Stimulated activated memory B cell treated with anti-CD40 and anti-IgM and Interleukin-4, amounts not matched to agents 10 μg/mL and 1 μg/mL and 100 μg/mL, for 72 hours (primary cell): ENCODE results near the gene NXPH1.

ENCODE experiments used
- ATAC-seq: fragments of 150-1000 bp; cut with Tn5 transposase; 2 replicates; pipeline ENCODE4 v1.10.0; 2021
- H3K27ac Mint-ChIP-seq: one replicate; pipeline ENCODE4 v1.8.0; 2022; ENCODE audit warnings: mild to moderate bottlenecking, mixed read lengths
- H3K27me3 Mint-ChIP-seq: one replicate; pipeline ENCODE4 v1.8.0; 2022; ENCODE audit warnings: mixed read lengths
- H3K36me3 Mint-ChIP-seq: one replicate; pipeline ENCODE4 v1.8.0; 2022; ENCODE audit warnings: mixed read lengths
- H3K4me1 Mint-ChIP-seq: one replicate; pipeline ENCODE4 v1.8.0; 2022; ENCODE audit warnings: mixed read lengths
- H3K4me3 Mint-ChIP-seq: one replicate; pipeline ENCODE4 v1.8.0; 2022; ENCODE audit warnings: mild to moderate bottlenecking, moderate library complexity, mixed read lengths
- H3K9me3 Mint-ChIP-seq: one replicate; pipeline ENCODE4 v1.8.0; 2022; ENCODE audit warnings: mixed read lengths

Gene NXPH1

GRCh38 chr7:8433477-8434289, at the start of gene NXPH1:
Gene NXPH1, plus strand, starts transcription at chr7:8433609.
- H3K4me1 Mint-ChIP-seq, result peaks cover 28% of the 10 kb centered on the region
- peak; percentile 17 for ATAC-seq
- no peak within 1 kb of the TSS for H3K27ac Mint-ChIP-seq
- H3K4me3 Mint-ChIP-seq, result peak within 1 kb of the TSS; percentile 27
- H3K27me3 Mint-ChIP-seq, result peaks cover 56% of the 10 kb centered on the region
- no peaks in the 10 kb centered on the region for H3K9me3 Mint-ChIP-seq
- peaks cover 6% of the 10 kb centered on the region for H3K36me3 Mint-ChIP-seq

- H3K4me1 Mint-ChIP-seq, result no peaks in the 10 kb centered on the region
- no peaks in the 10 kb centered on the region for H3K9me3 Mint-ChIP-seq
- no peak overlapping the region for H3K27ac Mint-ChIP-seq
- no peak for ATAC-seq
- no peaks in the 10 kb centered on the region for H3K36me3 Mint-ChIP-seq
- H3K4me3 Mint-ChIP-seq, result no peak overlapping the region
- H3K27me3 Mint-ChIP-seq, result peaks cover 23% of the 10 kb centered on the region
Observed at GRCh38 chr7:8384901-8385300, 48.5 kb upstream of the NXPH1 start.

GRCh38 chr7:8386926-8387550, 46.4 kb upstream of the NXPH1 start:
- no peaks in the 10 kb centered on the region for H3K36me3 Mint-ChIP-seq
- no peak overlapping the region for H3K27ac Mint-ChIP-seq
- H3K4me3 Mint-ChIP-seq, result no peak overlapping the region
- peak; percentile 51 for ATAC-seq
- peaks cover 24% of the 10 kb centered on the region for H3K27me3 Mint-ChIP-seq
- peaks cover 6% of the 10 kb centered on the region for H3K4me1 Mint-ChIP-seq
- no peaks in the 10 kb centered on the region for H3K9me3 Mint-ChIP-seq

GRCh38 chr7:8387551-8388256, 45.7 kb upstream of the NXPH1 start:
- peak; percentile 56 for ATAC-seq
- H3K27me3 Mint-ChIP-seq, result peaks cover 24% of the 10 kb centered on the region
- no peaks in the 10 kb centered on the region for H3K36me3 Mint-ChIP-seq
- H3K4me3 Mint-ChIP-seq, result no peak overlapping the region
- peaks cover 6% of the 10 kb centered on the region for H3K4me1 Mint-ChIP-seq
- H3K27ac Mint-ChIP-seq, result no peak overlapping the region
- no peaks in the 10 kb centered on the region for H3K9me3 Mint-ChIP-seq

GRCh38 chr7:8388257-8388625, 45.2 kb upstream of the NXPH1 start:
- H3K27me3 Mint-ChIP-seq, result peaks cover 24% of the 10 kb centered on the region

GRCh38 chr7:8389593-8390261, 43.7 kb upstream of the NXPH1 start:
- no peaks in the 10 kb centered on the region for H3K9me3 Mint-ChIP-seq
- no peak overlapping the region for H3K4me3 Mint-ChIP-seq
- no peaks in the 10 kb centered on the region for H3K36me3 Mint-ChIP-seq
- peaks cover 6% of the 10 kb centered on the region for H3K4me1 Mint-ChIP-seq
- peaks cover 16% of the 10 kb centered on the region for H3K27me3 Mint-ChIP-seq
- no peak for ATAC-seq
- no peak overlapping the region for H3K27ac Mint-ChIP-seq

More at GRCh38 chr7:8388257-8388625, 45.2 kb upstream of the NXPH1 start:
- no peak for ATAC-seq
- no peaks in the 10 kb centered on the region for H3K9me3 Mint-ChIP-seq
- no peaks in the 10 kb centered on the region for H3K36me3 Mint-ChIP-seq
- no peak overlapping the region for H3K4me3 Mint-ChIP-seq
- H3K27ac Mint-ChIP-seq, result no peak overlapping the region
- peaks cover 6% of the 10 kb centered on the region for H3K4me1 Mint-ChIP-seq

GRCh38 chr7:8390262-8390626, 43.2 kb upstream of the NXPH1 start:
- no peak for ATAC-seq
- H3K4me3 Mint-ChIP-seq, result no peak overlapping the region
- no peaks in the 10 kb centered on the region for H3K9me3 Mint-ChIP-seq
- H3K27me3 Mint-ChIP-seq, result peaks cover 16% of the 10 kb centered on the region
- peaks cover 6% of the 10 kb centered on the region for H3K4me1 Mint-ChIP-seq
- H3K27ac Mint-ChIP-seq, result no peak overlapping the region
- no peaks in the 10 kb centered on the region for H3K36me3 Mint-ChIP-seq

- no peak for ATAC-seq
- Mint-ChIP-seq H3K9me3 (no peaks in the 10 kb centered on the region), H3K4me1 (peaks cover 6% of the 10 kb centered on the region), H3K27ac (no peak overlapping the region), H3K36me3 (no peaks in the 10 kb centered on the region), H3K27me3 (peaks cover 16% of the 10 kb centered on the region), H3K4me3 (no peak overlapping the region)
Observed at GRCh38 chr7:8391353-8392062, 41.9 kb upstream of the NXPH1 start.

- H3K27me3 Mint-ChIP-seq, result peaks cover 2% of the 10 kb centered on the region
- no peak overlapping the region for H3K4me3 Mint-ChIP-seq
Observed at GRCh38 chr7:8396294-8396693, 37.1 kb upstream of the NXPH1 start.

GRCh38 chr7:8408871-8409270, 24.5 kb upstream of the NXPH1 start:
- no peaks in the 10 kb centered on the region for H3K36me3 Mint-ChIP-seq
- H3K27ac Mint-ChIP-seq, result no peak overlapping the region
- peaks cover 28% of the 10 kb centered on the region for H3K27me3 Mint-ChIP-seq
- no peaks in the 10 kb centered on the region for H3K9me3 Mint-ChIP-seq
- H3K4me1 Mint-ChIP-seq, result no peaks in the 10 kb centered on the region
- ATAC-seq, result no peak
- H3K4me3 Mint-ChIP-seq, result no peak overlapping the region

More at GRCh38 chr7:8396294-8396693, 37.1 kb upstream of the NXPH1 start:
- ATAC-seq, result no peak
- H3K4me1 Mint-ChIP-seq, result peaks cover 4% of the 10 kb centered on the region
- no peaks in the 10 kb centered on the region for H3K9me3 Mint-ChIP-seq
- no peak overlapping the region for H3K27ac Mint-ChIP-seq
- H3K36me3 Mint-ChIP-seq, result no peaks in the 10 kb centered on the region

- no peak overlapping the region for H3K4me3 Mint-ChIP-seq
- peaks cover 28% of the 10 kb centered on the region for H3K27me3 Mint-ChIP-seq
- H3K27ac Mint-ChIP-seq, result no peak overlapping the region
- no peak for ATAC-seq
- H3K9me3 Mint-ChIP-seq, result no peaks in the 10 kb centered on the region
- H3K4me1 Mint-ChIP-seq, result no peaks in the 10 kb centered on the region
- H3K36me3 Mint-ChIP-seq, result no peaks in the 10 kb centered on the region
Observed at GRCh38 chr7:8411103-8411502, 22.3 kb upstream of the NXPH1 start.

- Mint-ChIP-seq H3K4me1 (no peaks in the 10 kb centered on the region), H3K27ac (no peak overlapping the region), H3K4me3 (no peak overlapping the region), H3K9me3 (no peaks in the 10 kb centered on the region), H3K36me3 (no peaks in the 10 kb centered on the region), H3K27me3 (peaks cover 28% of the 10 kb centered on the region)
- ATAC-seq, result no peak
Observed at GRCh38 chr7:8413600-8413999, 19.8 kb upstream of the NXPH1 start.

- no peak overlapping the region for H3K27ac Mint-ChIP-seq
- no peaks in the 10 kb centered on the region for H3K9me3 Mint-ChIP-seq
- H3K27me3 Mint-ChIP-seq, result no peaks in the 10 kb centered on the region
- no peak overlapping the region for H3K4me3 Mint-ChIP-seq
- no peaks in the 10 kb centered on the region for H3K4me1 Mint-ChIP-seq
- no peak for ATAC-seq
- no peaks in the 10 kb centered on the region for H3K36me3 Mint-ChIP-seq
Observed at GRCh38 chr7:8418629-8419245, 14.7 kb upstream of the NXPH1 start.

GRCh38 chr7:8422177-8422576, 11.2 kb upstream of the NXPH1 start:
- H3K4me3 Mint-ChIP-seq, result no peak overlapping the region
- no peaks in the 10 kb centered on the region for H3K4me1 Mint-ChIP-seq
- H3K27me3 Mint-ChIP-seq, result no peaks in the 10 kb centered on the region
- H3K36me3 Mint-ChIP-seq, result no peaks in the 10 kb centered on the region
- H3K27ac Mint-ChIP-seq, result no peak overlapping the region
- H3K9me3 Mint-ChIP-seq, result no peaks in the 10 kb centered on the region
- ATAC-seq, result no peak
